ENCODE results near the gene SLCO2A1.

- TF ChIP-seq CTCF (IDR thresholded peaks at IDR 0.05; ENCODE audit: low read length): no peak
- TF ChIP-seq EZH2phosphoT487 (IDR thresholded peaks at IDR 0.05; ENCODE audit: low read length): no peak
Measured at GRCh38 chr3:133996251-133996661, 33.5 kb downstream of the SLCO2A1 start.

All from MM.1S (cell line).